HG03175 (cell line): ENCODE data around the gene POLE4.

Experiments
- ATAC-seq: cut with Tn5 transposase; IDR thresholded peaks from one replicate; pipeline ENCODE4 v1.9.1; 2021; ENCODE audit warnings: mild to moderate bottlenecking, moderate library complexity; ENCODE audit not compliant: unreplicated experiment

Gene POLE4

DNA sequence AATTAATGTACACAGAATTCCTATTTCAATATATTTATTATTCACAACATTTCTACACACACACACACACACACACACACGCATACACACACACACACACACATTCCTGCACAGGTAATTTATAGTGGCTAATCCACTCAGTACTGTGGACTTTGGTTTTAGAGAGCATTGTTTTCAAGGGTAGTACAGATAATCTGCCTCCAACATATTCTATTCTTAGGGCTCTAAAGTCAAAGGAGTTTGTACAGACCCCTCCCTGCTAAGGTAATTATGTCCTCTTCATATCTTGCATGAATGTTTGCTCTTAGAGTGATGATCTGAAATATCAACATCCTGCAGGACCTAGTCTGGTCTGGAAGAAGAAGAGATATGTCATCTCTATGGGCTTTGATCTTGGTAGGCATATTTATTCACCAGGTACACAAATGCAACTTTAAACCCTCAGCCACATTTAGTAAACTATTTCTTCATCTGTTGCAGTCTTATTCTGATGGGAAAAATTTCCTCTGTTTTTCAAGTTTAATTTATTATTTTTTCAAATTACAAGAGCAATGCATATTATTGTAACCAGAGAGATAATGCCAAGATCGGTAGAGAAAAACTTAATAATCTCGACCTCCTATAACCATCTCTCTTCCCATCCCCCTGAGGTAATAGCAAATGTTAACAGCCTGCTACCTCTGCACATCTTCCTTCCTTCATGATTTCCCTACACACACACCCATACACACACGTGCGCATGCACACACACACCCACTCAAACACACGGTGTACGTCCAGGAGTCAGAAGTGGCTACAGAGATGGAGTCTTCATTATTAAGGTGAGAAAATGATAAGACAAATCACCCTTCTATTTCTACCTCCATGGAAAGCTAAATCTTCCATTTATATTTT is 18.3 kb upstream of the POLE4 start:
- ATAC-seq, result no peak

DNA sequence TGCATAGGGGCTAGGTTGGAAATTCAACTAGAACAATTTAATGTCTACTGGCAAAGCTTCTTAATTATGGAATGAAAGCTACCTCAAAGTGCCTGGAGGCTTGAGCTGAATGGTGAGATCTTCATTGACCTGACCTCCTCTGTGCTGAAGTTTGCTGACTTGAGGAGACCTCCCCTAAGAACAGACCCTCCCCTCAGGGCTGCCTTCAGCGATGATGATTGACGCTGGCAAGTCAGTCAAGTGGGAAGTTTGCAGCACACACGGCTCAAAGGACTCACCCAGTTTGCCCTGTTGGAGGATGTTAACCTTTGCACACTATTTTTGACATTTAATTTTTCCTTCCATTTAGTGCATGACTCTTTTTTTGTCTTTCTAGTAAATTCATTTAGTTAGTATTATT is 17.2 kb upstream of the POLE4 start:
- ATAC-seq, result no peak

DNA sequence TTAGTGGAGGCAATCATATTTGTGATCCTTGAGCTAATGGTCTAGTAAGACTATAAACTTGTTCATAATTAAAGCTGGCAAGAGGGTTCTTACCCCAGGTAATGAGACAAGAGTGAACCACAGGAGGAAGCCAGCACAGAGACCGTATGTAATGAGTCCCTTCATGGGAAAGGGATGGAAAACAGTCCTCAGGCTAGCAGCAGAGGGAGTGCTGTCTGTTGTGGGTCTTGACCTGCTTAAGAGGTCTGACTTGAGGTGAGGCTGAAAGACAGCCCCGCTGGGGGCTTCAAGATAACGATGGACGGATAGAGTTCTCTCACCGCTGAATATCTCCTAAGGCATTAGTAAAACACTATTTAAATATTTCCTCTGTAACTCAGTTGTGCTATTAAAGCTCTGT is 16.2 kb upstream of the POLE4 start:
- ATAC-seq, result no peak

DNA sequence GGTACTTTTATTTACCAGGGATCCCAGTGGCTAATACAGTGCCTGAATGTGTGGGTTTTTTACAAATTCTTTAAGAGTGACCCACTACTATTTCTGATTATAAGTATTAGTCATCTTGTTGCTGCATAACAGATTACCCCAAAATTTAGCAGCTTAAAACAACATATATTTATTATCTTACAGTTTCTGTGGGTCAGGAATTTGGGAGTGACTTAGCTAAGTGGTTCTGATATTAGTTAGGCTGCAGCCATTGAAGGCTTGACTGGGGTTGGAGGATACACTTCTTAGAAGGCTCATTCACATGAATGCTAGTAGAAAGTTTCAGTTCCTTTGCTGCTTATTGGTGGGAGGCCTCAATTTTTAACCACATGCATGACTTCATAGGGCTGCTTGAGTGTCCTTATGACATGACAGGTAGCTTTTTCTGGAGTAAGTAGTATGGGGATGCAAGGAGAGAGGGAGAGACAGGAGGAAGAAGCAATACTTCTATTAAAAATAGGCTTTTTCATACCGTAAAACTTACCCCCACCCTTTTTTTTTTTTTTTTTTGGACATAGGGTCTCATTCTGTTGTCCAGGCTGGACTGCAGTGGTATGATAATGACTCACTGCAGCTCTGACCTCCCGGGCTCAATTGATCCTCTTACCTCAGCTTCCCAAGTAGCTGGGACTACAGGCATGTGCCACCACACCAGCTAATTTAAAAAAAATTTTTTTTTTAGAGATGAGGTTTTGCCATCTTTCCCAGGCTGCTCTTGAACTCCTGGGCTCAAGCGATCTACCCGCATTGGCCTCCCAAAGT is 13.3 kb upstream of the POLE4 start:
- ATAC-seq, result peak; percentile 100

DNA sequence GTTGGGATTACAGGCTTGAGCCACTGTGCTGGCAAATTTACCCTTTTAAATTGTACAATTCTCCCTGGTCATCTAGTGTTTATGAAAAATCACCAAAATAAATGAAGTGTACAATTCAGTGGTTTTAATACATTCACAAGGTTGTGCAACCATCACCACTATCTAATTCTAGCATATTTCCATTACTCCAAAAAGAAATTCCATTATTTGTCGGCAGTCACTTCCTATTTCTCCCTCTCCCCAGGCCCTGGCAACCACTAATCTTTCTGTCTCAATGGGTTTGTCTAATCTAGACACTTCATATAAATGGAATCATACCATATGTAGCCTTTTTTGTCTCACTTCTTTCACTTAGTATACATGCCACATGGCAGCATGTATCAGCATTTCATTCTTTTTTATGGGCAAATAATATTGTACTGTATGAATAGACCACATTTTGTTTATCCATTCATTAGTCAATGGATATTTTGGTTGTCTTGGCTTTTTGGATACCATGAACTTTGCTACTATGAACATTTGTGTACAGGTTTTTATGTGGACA is 12.6 kb upstream of the POLE4 start:
- ATAC-seq, result no peak

DNA sequence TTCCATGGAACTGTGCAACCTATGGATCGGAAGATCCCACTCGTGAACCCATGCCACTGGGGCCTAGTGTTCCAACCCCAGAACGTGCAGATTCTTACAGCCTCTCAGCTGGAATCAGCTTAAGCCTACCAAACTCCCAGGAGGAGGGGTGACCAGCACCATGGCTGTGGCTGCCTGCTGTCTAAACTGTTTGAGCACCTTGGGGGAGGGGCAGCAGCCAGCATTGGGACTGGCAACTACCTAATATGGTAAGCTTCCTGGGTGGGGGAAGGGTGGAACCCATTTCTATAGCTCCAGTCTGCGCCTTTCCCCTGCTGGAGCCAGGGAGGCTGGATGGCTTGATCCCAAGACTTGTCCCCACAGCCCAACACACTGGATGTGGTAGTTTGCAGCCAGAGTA is 10.7 kb upstream of the POLE4 start:
- ATAC-seq, result no peak

DNA sequence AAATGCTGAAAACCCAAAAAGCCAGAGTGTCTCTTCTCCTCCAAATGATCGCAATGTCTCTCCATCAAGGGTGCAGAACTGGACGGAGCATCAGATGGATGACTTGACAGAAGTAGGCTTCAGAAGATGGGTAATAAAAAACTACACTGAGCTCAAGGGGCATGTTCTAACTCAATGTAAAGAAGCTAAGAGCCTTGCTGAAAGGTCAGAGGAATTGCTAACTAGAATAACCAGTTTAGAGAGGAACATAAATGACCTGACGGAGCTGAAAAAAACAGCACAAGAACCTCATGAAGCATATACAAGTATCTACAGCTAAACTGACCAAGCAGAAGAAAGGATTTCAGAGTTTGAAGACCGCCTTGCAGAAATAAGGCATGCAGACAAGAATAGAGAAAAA is 9.7 kb upstream of the POLE4 start:
- no peak for ATAC-seq

DNA sequence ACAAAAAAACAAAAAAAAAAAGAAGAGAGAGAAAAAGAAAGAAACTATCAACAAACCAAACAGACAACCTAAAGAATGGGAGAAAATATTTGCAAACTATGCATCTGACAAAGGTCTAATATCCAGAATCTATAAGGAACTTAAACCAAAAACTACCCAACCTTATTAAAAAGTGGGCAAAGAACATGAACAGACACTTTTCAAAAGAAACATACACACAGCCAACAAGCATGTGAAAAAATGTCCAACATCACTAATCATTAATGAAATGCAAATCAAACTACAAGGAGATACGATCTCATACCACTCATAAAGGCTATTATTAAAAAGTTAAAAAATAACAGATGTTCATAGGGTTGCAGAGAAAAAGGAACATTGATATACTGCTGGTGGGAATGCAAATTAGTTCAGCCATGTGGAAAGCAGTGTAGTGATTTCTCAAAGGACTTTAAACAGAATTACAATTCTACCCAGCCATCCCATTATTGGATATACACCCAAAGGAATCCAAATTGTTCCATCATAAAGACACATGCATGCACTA is 7.2 kb upstream of the POLE4 start:
- peak; percentile 67 for ATAC-seq

DNA sequence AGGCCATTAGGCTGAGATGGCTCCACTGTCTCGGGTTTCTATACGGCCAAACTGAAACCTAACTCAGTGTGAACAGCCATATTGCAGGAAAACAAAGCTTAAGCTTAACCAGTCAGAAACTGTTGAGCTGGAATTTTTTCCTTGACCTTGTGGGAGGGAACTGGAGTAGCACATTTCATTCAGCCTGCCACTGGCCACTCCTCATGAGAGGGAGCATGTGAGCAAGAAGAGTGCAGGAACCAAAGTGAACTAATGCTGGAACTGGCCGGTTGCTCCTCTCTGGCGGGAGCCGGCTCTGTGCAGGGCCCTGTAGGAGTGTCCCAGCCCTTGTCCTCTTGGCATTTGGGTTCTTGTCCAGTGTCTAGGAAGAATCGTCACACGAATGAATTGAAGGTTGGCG is 5.9 kb upstream of the POLE4 start:
- ATAC-seq, result no peak

DNA sequence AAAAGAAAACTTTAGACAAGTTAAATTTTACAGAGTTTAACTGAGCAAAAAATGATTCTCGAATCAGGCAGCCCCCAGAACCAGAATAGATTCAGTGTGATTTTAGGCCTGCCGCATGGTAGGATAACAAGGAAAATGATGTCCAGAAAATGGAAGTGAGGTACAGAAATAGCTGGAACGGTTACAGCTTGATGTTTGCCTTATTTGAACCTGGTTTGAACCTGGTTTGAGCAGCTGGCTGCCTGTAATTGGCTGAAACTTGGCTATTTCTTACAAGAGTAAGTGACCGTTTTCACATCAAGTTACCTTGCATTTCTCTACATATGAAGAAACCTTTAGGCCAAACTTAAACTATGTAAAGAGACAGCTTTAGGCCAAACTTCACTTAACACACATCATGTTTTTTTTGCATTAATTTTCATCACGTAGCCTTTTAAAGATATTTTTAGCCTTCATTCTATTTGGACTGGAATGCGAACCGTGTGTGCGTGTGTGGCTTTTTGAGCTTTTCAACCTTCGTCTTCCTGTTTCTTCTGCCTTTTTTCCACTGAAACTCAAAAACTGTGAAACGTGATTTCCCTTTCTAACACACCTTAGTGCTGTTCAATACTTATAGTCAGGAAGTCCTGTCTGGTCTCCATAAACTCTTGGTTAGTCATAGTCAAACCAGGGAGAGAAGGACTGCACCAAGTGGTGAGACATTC is 4.5 kb upstream of the POLE4 start:
- ATAC-seq, result no peak

DNA sequence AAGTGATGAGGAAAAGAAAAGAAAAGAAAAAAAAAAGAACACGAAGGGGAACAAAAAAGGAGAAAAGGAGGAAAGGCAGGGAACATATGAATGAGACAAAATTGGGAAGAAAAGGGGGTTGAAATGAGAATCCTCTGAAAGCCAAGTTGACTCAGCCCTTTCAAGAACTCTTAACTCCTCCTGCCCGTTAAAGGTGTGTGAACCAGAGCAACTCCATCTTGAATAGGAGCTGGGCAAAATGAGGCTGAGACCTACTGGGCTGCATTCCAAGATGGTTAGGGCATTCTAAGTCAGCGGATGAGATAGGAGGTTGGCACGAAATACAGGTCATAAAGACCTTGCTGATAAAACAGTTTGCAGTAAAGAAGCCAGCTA is 4.0 kb upstream of the POLE4 start:
- no peak for ATAC-seq

DNA sequence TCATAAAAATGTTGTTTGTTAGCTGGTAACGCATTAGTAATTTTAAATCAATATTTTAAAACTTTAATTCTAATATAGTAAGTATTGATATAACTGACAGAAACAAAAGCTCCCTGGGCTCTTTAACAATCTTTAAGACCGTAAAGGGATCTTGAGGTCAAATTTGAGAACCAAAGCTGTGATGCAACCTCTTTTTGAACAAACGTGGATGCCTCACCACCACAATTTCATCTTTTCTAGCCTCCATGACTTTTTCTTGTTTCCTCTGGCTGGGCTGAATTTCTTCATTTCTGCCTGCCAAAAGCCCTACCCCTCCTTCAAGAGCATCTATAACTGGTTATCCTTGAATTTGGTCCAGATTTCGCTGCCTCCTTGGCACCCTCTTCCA is 563 bp upstream of the POLE4 start:
- ATAC-seq, result no peak

DNA sequence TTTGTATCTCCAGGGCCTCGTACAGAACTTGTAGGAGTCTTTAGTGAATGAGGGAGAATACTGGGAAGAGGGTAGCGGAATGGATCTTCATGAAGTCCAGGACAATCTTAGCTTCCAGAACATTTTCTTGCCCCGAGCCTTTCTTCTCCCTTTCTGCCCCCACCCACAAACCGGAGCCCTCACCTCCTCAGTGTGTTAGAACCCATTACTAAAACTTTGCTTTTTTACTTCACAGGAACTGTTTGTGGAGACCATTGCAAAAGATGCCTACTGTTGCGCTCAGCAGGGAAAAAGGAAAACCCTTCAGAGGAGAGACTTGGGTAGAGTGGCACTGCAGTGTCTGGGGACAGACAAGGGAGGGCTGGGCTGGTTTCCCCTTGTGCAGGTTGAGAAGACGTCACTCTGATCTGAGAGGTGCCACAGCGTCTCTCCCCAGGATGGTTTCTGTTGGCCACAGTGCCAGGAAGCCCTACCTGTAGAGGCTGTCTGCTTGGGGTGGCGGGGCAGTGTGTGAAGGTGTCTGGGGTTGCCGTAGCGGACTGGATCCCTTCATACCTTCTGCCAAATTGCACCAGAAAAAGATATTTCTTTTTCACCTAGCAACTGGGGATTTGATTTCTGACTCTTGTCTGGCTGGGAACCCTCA is 786 bp downstream of the POLE4 start:
- ATAC-seq, result no peak

DNA sequence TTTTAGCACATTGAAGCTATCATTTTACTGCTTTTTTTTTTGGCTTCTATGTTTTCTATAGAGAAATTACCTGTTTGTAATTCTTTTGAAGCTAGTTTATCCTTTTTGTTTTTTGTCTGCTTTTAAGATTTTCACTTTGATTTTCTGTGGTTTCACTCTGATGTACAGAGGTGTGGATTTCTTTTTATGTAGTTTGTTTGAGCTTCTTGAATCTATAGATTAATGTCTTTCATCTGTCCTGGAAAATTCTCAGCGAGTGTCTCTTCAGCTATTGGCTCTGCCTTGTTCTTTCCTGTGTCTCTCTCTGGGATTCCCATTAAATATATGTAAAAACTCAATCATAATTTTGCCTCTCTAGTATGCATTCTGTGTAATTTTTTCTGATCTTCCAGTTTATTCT is 8.4 kb downstream of the POLE4 start:
- no peak for ATAC-seq

DNA sequence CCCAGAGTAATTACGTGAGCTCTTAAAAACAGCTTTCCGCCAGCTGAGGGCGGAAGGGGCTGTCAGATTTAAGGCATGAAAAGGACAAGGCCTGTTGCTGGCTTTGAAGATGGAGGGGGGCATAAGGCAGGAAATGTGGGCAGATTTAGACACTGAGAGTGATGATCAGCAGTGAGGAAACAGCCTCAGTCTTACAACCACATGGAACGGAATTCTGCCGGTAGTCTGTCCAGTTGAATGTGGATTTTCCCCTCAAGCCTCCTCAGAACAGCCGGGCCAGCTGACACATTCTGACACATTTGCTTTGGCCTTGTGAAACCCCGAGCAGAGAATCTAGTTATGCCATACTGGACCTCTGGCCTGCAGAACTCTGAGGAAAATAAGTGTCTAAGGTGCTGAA is 16.6 kb downstream of the POLE4 start:
- no peak for ATAC-seq

DNA sequence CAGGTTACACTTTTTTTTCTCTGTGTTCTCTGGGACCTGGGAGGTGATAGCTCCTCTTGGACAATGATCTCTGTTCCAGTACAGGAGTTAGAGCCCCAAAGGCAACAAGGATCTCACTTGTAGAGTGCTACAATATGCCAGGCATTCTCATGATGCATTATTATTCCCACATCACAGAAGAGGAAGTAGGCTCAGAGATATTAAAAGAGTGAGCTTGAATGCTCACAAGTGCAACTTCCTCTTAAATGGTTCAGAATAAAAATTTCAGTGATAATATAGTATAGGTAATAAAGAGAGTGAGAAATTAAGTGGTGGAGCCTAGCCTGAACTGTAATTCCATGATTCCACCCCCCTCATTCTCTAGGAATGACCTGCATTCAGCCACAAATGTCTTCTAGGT is 21.4 kb downstream of the POLE4 start:
- ATAC-seq, result no peak

DNA sequence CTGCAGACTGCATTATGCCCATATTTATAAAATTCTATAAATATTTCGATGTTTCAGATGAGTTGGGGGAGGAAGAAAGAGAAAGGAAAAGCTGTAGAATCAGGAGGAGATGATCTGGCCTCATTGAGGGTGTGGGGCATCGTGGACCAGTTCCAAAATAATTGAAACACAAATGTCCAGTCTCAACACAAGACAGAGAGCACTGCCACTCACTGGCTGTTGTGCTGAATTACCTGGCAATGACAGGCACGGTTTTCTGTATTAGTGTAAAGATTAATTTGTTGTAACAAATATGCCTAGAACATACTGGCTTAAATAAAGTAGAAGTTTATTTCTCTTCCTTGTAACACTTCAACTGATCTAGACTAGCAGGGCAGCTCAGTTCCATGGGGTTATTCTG is 24.1 kb downstream of the POLE4 start:
- no peak for ATAC-seq

DNA sequence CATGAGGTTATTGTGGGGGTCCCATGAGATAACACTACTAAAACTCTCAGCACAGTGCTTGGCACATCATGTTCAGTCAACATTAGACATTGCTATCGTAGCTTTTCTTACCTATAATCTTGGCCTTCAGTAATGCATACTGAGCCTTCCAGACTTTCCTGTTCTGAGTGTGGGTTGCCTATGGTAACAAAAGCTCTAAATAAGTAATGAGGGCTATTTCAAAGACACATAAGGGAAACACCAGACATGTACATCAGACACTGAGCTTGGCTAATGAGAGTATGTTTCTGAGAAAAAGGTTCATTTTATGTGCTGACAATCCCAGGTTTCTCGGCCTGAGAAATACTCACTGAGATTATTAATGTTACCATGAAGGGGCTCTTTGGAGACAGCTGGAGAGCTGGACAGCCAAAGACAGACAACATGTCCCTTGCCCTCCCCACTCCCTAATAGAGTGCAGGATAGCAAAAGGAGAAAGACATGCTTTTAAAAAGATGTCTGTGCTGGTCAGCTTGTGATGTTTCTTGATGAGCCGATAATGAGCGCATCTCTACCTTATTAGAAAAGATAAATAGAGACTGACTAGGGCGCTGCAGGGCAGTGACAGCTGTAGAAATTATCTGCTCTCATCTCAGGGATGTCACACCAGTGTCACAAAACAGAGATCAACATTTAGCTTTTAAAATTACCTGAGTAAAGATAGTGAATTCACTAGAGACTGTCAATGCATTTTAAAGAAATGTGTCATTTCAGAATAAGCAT is 25.4 kb downstream of the POLE4 start:
- ATAC-seq, result no peak

DNA sequence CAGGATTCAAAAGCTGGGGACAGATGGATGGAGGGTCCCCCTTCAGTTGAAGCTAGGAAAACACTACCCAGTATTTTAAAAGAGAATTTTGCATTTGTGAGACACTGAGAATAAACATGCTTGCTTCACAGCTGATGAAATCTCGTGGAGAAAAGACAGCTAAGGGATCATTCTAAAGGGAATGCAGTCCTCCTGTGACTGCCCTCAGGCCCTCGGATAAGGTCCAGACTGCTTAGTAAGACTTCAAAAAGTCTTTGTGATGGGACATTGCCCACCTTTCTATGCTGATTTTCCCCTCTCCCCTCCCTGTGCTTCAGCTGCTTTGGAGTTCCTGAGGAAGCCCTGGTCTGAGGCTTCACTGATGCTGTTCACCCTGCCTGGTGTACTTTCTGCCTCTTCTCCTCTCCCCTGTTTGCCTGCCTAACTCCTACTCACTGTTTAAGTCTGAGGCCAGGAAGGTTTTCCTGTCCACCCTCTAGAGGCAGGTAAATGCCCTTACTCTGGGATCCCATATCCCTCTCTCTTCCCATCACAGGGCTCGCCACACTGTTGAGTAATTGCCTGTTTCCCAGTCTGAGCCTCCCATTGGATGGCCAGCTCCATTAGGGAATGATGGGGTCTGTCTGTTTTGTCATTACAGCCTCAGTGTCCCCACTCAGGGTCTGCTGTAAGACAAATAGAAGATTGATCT is 26.6 kb downstream of the POLE4 start:
- no peak for ATAC-seq
